Activated CD4-positive, alpha-beta T cell treated with anti-CD3 and anti-CD28 coated beads for 4 hours (primary cell): Measurements from ENCODE around the gene CYBA.
A peak's percentile ranks its signal among the peaks of the same experiment; 100 is the strongest.
"Not testable (repeated sequence)": the region's sequence is repeated elsewhere in the genome, so short reads cannot be mapped to it uniquely, and the experiment has no call there.

Source experiments
- DNase-seq, 2 donors: peaks; one replicate each; pipeline ENCODE4 v3.0.0-alpha.2; 2020

The CYBA gene

GRCh38 chr16:88626646-88627045 lies 24.2 kb downstream of the CYBA start:
- DNase-seq = no peak

GRCh38 chr16:88624977-88625576 lies 25.8 kb downstream of the CYBA start:
- no peak for DNase-seq

- no peak for DNase-seq
Observed at GRCh38 chr16:88624481-88624880, 26.4 kb downstream of the CYBA start.

GRCh38 chr16:88623858-88624257 lies 27.0 kb downstream of the CYBA start:
- DNase-seq = no peak

GRCh38 chr16:88622866-88623265 lies 28.0 kb downstream of the CYBA start:
- no peak for DNase-seq

- no peak for DNase-seq
Observed at GRCh38 chr16:88622125-88622524, 28.7 kb downstream of the CYBA start.

- DNase-seq = peak; percentile 46 to 55
Observed at GRCh38 chr16:88619859-88620815, 30.7 kb downstream of the CYBA start.

- no peak for DNase-seq
Observed at GRCh38 chr16:88618956-88619667, 31.7 kb downstream of the CYBA start.

GRCh38 chr16:88618182-88618955 lies 32.5 kb downstream of the CYBA start:
- no peak for DNase-seq

GRCh38 chr16:88617268-88618031 lies 33.4 kb downstream of the CYBA start:
- no peak for DNase-seq

GRCh38 chr16:88616736-88617135 lies 34.1 kb downstream of the CYBA start:
- no peak for DNase-seq

GRCh38 chr16:88616320-88616719 lies 34.5 kb downstream of the CYBA start:
- DNase-seq = no peak

- no peak for DNase-seq
Observed at GRCh38 chr16:88614818-88615580, 35.9 kb downstream of the CYBA start.

- no peak for DNase-seq
Observed at GRCh38 chr16:88613911-88614817, 36.7 kb downstream of the CYBA start.

- DNase-seq = no peak
Observed at GRCh38 chr16:88613293-88613692, 37.6 kb downstream of the CYBA start.

GRCh38 chr16:88610909-88611812 lies 39.7 kb downstream of the CYBA start:
- DNase-seq = no peak

GRCh38 chr16:88610080-88610479 lies 40.8 kb downstream of the CYBA start:
- DNase-seq = no peak

- not testable (repeated sequence) for DNase-seq
Observed at GRCh38 chr16:88609426-88609825, 41.4 kb downstream of the CYBA start.

GRCh38 chr16:88608076-88608475 lies 42.8 kb downstream of the CYBA start:
- no peak for DNase-seq
